HepG2 (cell line): ENCODE results near the gene CKS1B. TPM values are rescaled to one million over a fixed set of nuclear protein-coding genes. Genes with fewer than 3 reads are reported as not detected.
A peak's percentile ranks its signal among the peaks of the same experiment; 100 is the strongest.

Source experiments
- BORCS8-MEF2B ChIP-seq: sonication (generic); formaldehyde crosslinking; IDR thresholded peaks from 2 replicates; pipeline ENCODE4 v1.8.0; 2022; ENCODE audit warnings: mild to moderate bottlenecking, missing genetic modification reagents
- CHD2 ChIP-seq: IDR thresholded peaks from 2 replicates; pipeline ENCODE4 v1.6.1; 2011; ENCODE audit warnings: low read depth, low read length, improper control_type of control experiment
- FOXJ3 ChIP-seq: sonication (generic); formaldehyde crosslinking; IDR thresholded peaks from 2 replicates; pipeline ENCODE4 v1.4.0; 2020; ENCODE audit warnings: missing genetic modification reagents, mild to moderate bottlenecking, borderline replicate concordance
- ISL2 ChIP-seq: sonication (generic); formaldehyde crosslinking; IDR thresholded peaks from 2 replicates; pipeline ENCODE4 v1.5.0; 2020; ENCODE audit warnings: missing genetic modification reagents
- KDM2A ChIP-seq: sonication (generic); formaldehyde crosslinking; IDR thresholded peaks from 2 replicates; pipeline ENCODE4 v1.4.0; 2020; ENCODE audit warnings: low read depth, missing genetic modification reagents, borderline replicate concordance
- KDM5B ChIP-seq: sonication (generic); formaldehyde crosslinking; IDR thresholded peaks from 2 replicates; pipeline ENCODE4 v1.4.0; 2020; ENCODE audit warnings: missing genetic modification reagents, mild to moderate bottlenecking, borderline replicate concordance
- MEF2D ChIP-seq: sonication (generic); formaldehyde crosslinking; IDR thresholded peaks from 2 replicates; pipeline ENCODE4 v1.5.1; 2020; ENCODE audit warnings: mild to moderate bottlenecking, missing genetic modification reagents
- NFATC3 ChIP-seq: sonication (generic); formaldehyde crosslinking; IDR thresholded peaks from 2 replicates; pipeline ENCODE4 v1.5.1; 2020; ENCODE audit warnings: mild to moderate bottlenecking, missing genetic modification reagents
- RBFOX2 ChIP-seq: fragments of 200-400 bp; formaldehyde crosslinking; IDR thresholded peaks from 2 replicates; pipeline ENCODE4 v1.6.1; 2017; ENCODE audit warnings: low read depth, mild to moderate bottlenecking, low read length
- TAF1 ChIP-seq: sonication (generic); formaldehyde crosslinking; IDR thresholded peaks from 2 replicates; pipeline ENCODE4 v1.4.0; 2020; ENCODE audit warnings: missing genetic modification reagents
- YEATS2 ChIP-seq: sonication (generic); formaldehyde crosslinking; IDR thresholded peaks from 2 replicates; pipeline ENCODE4 v1.4.0; 2020; ENCODE audit warnings: missing genetic modification reagents, borderline replicate concordance
- ZNF138 ChIP-seq: sonication (generic); formaldehyde crosslinking; IDR thresholded peaks from 2 replicates; pipeline ENCODE4 v1.5.0; 2020; ENCODE audit warnings: mild to moderate bottlenecking, low read depth, missing genetic modification reagents
- ZNF598 ChIP-seq: sonication (generic); formaldehyde crosslinking; IDR thresholded peaks from 2 replicates; pipeline ENCODE4 v1.5.1; 2020; ENCODE audit warnings: mild to moderate bottlenecking, missing genetic modification reagents, borderline replicate concordance
- ZNF607 ChIP-seq: sonication (generic); formaldehyde crosslinking; IDR thresholded peaks from 2 replicates; pipeline ENCODE4 v1.5.1; 2020; ENCODE audit warnings: missing genetic modification reagents, mild to moderate bottlenecking, borderline replicate concordance
- ZNF790 ChIP-seq: sonication (generic); formaldehyde crosslinking; IDR thresholded peaks from 2 replicates; pipeline ENCODE4 v1.8.0; 2022; ENCODE audit warnings: missing genetic modification reagents, mild to moderate bottlenecking, borderline replicate concordance
- ZSCAN31 ChIP-seq: sonication (generic); formaldehyde crosslinking; IDR thresholded peaks from 2 replicates; pipeline ENCODE4 v1.5.0; 2020; ENCODE audit warnings: low read depth, mild to moderate bottlenecking, missing genetic modification reagents
- polyA plus RNA-seq, 8 experiments: library from polyadenylated mRNA; depleted of rRNA in 3 of 8; stranded (reverse) in 7 of 8; unstranded in 1 of 8; fragments of >200 nt; fragmentation: Illumina TruSeq in 4 of 8; extraction: Trizol in 4 of 8; gene quantifications; 2 replicates each; pipeline versions ENCODE4 v1.2.1 to v1.2.3, GENCODE V29; 2011 to 2016; ENCODE audit warnings: low read depth in 4 of 8, missing spikeins in 1 of 8, mixed read lengths in 1 of 8; ENCODE audit not compliant: insufficient read depth in 1 of 8
- total RNA-seq, 5 experiments: library from RNA; depleted of rRNA; stranded (reverse); fragments of >200 nt; fragmentation: Illumina TruSeq; extraction: Trizol; gene quantifications; 2 replicates each; pipeline ENCODE4 v1.2.3, GENCODE V29; 2016; ENCODE audit warnings: low read depth in 1 of 5
- TF ChIP-seq, protein P1 (sequence below): sonication (generic); formaldehyde crosslinking; IDR thresholded peaks from 2 replicates; pipeline ENCODE4 v1.4.0; 2020; ENCODE audit warnings: mild to moderate bottlenecking, missing genetic modification reagents
- TF ChIP-seq, protein P2 (sequence below): sonication (generic); formaldehyde crosslinking; IDR thresholded peaks from 2 replicates; pipeline ENCODE4 v1.5.0; 2020; ENCODE audit warnings: mild to moderate bottlenecking, missing genetic modification reagents
- TF ChIP-seq, protein P3 (sequence below): sonication (generic); formaldehyde crosslinking; IDR thresholded peaks from 2 replicates; pipeline ENCODE4 v1.5.1; 2020; ENCODE audit warnings: missing genetic modification reagents, mild to moderate bottlenecking, borderline replicate concordance
- TF ChIP-seq, protein P4 (sequence below): IDR thresholded peaks from 2 replicates; pipeline ENCODE4 v1.6.1; 2016; ENCODE audit warnings: missing genetic modification reagents, missing compliant biosample characterization

Gene CKS1B
- total and polyA plus RNA-seq, 2 of the 13 experiments (the other 11 are each of a cell fraction or from before 2014, with no cell fraction given): 217 to 222 TPM

DNA sequence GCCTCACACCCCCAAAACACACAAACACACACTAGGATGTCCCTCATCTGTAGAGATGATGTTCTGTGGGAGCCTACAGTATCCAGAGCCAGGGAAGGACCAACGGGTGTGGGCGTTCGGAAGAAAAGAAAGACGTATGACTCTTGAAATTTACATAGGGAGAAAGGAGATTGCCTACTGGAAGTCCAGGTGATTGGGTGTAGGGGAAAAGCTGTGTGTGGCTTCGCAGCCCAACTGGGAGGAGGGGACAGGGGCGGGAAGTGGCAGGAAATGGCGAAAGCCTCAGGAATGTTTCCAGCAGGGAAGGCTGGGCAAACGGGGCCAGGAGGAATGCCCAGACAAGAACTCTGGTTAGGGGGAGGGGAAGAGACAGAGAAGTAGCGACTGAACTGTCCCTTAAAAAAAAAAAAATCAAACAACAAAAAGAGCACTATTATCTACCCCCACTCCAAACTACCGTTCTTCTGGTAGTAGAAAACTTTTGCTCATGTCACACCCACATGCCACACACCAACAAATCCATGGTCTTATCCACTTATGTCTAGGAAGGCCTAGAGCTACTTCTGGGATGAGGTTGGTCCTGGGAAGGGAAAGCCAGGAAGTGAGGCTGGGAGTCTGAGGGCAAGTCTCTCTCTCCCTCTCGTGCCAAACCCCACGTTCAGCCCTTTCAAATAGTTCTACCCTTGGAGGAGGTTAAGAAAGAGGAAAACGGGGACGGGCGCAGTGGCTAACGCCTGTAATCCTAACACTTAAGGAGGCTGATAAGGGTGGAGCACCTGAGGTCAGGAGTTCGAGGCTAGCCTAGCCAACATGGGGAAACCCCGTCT, 1.8 kb upstream of the CKS1B start (continued):
- TF ChIP-seq ZNF598 (CRISPR knock-in tag) (peak; percentile 38; the same call in 1 of the 2 replicates), ISL2 (peak; percentile 33; the same call in 1 of the 2 replicates), TAF1 (CRISPR knock-in tag) (peak; percentile 63; the same call in 1 of the 2 replicates), KDM2A (peak; percentile 67; the same call in 1 of the 2 replicates), ZSCAN31 (CRISPR knock-in tag) (peak; percentile 69; the same call in 1 of the 2 replicates), RBFOX2 (peak; percentile 47; the same call in 1 of the 2 replicates), YEATS2 (CRISPR knock-in tag) (peak; percentile 51; the same call in 1 of the 2 replicates), BORCS8-MEF2B (CRISPR knock-in tag) (0 out of 2 replicates have a peak, but pooled peaks have one; percentile 31), FOXJ3 (0 out of 2 replicates have a peak, but pooled peaks have one; percentile 16), NFATC3 (CRISPR knock-in tag) (no peak), ZNF790 (CRISPR knock-in tag) (no peak), KDM5B (CRISPR knock-in tag) (peak; percentile 46; the same call in 1 of the 2 replicates), ZNF607 (CRISPR knock-in tag) (0 out of 2 replicates have a peak, but pooled peaks have one; percentile 41), CHD2 (no peak), MEF2D (CRISPR knock-in tag) (peak; percentile 52; the same call in 1 of the 2 replicates), ZNF138 (no peak)
- TF ChIP-seq, protein P1, sequence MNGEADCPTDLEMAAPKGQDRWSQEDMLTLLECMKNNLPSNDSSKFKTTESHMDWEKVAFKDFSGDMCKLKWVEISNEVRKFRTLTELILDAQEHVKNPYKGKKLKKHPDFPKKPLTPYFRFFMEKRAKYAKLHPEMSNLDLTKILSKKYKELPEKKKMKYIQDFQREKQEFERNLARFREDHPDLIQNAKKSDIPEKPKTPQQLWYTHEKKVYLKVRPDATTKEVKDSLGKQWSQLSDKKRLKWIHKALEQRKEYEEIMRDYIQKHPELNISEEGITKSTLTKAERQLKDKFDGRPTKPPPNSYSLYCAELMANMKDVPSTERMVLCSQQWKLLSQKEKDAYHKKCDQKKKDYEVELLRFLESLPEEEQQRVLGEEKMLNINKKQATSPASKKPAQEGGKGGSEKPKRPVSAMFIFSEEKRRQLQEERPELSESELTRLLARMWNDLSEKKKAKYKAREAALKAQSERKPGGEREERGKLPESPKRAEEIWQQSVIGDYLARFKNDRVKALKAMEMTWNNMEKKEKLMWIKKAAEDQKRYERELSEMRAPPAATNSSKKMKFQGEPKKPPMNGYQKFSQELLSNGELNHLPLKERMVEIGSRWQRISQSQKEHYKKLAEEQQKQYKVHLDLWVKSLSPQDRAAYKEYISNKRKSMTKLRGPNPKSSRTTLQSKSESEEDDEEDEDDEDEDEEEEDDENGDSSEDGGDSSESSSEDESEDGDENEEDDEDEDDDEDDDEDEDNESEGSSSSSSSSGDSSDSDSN (CRISPR knock-in tag): peak; percentile 56; the same call in 1 of the 2 replicates
- TF ChIP-seq, protein P2, sequence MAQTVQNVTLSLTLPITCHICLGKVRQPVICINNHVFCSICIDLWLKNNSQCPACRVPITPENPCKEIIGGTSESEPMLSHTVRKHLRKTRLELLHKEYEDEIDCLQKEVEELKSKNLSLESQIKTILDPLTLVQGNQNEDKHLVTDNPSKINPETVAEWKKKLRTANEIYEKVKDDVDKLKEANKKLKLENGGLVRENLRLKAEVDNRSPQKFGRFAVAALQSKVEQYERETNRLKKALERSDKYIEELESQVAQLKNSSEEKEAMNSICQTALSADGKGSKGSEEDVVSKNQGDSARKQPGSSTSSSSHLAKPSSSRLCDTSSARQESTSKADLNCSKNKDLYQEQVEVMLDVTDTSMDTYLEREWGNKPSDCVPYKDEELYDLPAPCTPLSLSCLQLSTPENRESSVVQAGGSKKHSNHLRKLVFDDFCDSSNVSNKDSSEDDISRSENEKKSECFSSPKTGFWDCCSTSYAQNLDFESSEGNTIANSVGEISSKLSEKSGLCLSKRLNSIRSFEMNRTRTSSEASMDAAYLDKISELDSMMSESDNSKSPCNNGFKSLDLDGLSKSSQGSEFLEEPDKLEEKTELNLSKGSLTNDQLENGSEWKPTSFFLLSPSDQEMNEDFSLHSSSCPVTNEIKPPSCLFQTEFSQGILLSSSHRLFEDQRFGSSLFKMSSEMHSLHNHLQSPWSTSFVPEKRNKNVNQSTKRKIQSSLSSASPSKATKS (CRISPR knock-in tag): no peak
- TF ChIP-seq, protein P3, sequence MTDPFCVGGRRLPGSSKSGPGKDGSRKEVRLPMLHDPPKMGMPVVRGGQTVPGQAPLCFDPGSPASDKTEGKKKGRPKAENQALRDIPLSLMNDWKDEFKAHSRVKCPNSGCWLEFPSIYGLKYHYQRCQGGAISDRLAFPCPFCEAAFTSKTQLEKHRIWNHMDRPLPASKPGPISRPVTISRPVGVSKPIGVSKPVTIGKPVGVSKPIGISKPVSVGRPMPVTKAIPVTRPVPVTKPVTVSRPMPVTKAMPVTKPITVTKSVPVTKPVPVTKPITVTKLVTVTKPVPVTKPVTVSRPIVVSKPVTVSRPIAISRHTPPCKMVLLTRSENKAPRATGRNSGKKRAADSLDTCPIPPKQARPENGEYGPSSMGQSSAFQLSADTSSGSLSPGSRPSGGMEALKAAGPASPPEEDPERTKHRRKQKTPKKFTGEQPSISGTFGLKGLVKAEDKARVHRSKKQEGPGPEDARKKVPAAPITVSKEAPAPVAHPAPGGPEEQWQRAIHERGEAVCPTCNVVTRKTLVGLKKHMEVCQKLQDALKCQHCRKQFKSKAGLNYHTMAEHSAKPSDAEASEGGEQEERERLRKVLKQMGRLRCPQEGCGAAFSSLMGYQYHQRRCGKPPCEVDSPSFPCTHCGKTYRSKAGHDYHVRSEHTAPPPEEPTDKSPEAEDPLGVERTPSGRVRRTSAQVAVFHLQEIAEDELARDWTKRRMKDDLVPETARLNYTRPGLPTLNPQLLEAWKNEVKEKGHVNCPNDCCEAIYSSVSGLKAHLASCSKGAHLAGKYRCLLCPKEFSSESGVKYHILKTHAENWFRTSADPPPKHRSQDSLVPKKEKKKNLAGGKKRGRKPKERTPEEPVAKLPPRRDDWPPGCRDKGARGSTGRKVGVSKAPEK (CRISPR knock-in tag): no peak
- TF ChIP-seq, protein P4, sequence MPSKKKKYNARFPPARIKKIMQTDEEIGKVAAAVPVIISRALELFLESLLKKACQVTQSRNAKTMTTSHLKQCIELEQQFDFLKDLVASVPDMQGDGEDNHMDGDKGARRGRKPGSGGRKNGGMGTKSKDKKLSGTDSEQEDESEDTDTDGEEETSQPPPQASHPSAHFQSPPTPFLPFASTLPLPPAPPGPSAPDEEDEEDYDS (CRISPR knock-in tag): peak; percentile 76
